Liver (tissue), 3 donors: ENCODE measurements around the gene ATXN7L1.

Experiments used
- ATF3 ChIP-seq: IDR thresholded peaks from 2 replicates; pipeline ENCODE4 v1.6.1; 2016; ENCODE audit warnings: antibody characterized with exemption
- CTCF ChIP-seq: fragments of 150-350 bp; IDR thresholded peaks from 2 replicates; pipeline ENCODE4 v1.5.1; 2017; ENCODE audit warnings: improper control_type of control experiment, low read depth, low read length; ENCODE audit not compliant: missing input control
- EGR1 ChIP-seq, 2 donors: IDR thresholded peaks; 2 replicates each; pipeline ENCODE4 v1.6.1; 2016 to 2018; ENCODE audit warnings: antibody characterized with exemption in 2 of 2, low read depth in 2 of 2
- HNF4G ChIP-seq: IDR thresholded peaks from 2 replicates; pipeline ENCODE4 v1.6.1; 2016; ENCODE audit warnings: antibody characterized with exemption
- JUND ChIP-seq, 2 donors: IDR thresholded peaks; 2 replicates each; pipeline ENCODE4 v1.6.1; 2016; ENCODE audit warnings: antibody characterized with exemption in 2 of 2
- MAX ChIP-seq: IDR thresholded peaks from 2 replicates; pipeline ENCODE4 v1.6.1; 2016; ENCODE audit warnings: antibody characterized with exemption
- NR2F2 ChIP-seq: IDR thresholded peaks from 2 replicates; pipeline ENCODE4 v1.6.1; 2016; ENCODE audit warnings: antibody characterized with exemption
- RAD21 ChIP-seq, 2 donors: IDR thresholded peaks; 2 replicates each; pipeline ENCODE4 v1.6.1; 2016; ENCODE audit warnings: antibody characterized with exemption in 2 of 2, mild to moderate bottlenecking in 2 of 2
- REST ChIP-seq: IDR thresholded peaks from 2 replicates; pipeline ENCODE4 v1.6.1; 2016; ENCODE audit warnings: antibody characterized with exemption, mild to moderate bottlenecking
- SP1 ChIP-seq: IDR thresholded peaks from 2 replicates; pipeline ENCODE4 v1.6.1; 2018; ENCODE audit warnings: antibody characterized with exemption, mild to moderate bottlenecking
- TAF1 ChIP-seq: conservative IDR thresholded peaks from 2 replicates; pipeline ENCODE4 v1.6.1; 2016; ENCODE audit warnings: antibody characterized with exemption, mild to moderate bottlenecking
- TF ChIP-seq, protein P1 (sequence below): IDR thresholded peaks from 2 replicates; pipeline ENCODE4 v1.6.1; 2016; ENCODE audit warnings: antibody characterized with exemption
- donor health status: healthy.
- donor health status: healthy.

- TF ChIP-seq CTCF, result no peak
- no peak for TF ChIP-seq MAX
- no peak for TF ChIP-seq NR2F2
- no peak for TF ChIP-seq SP1
- TF ChIP-seq RAD21 (IDR thresholded peaks at IDR 0.05), result no peak
- TF ChIP-seq ATF3, result no peak
- TF ChIP-seq JUND (IDR thresholded peaks at IDR 0.05), result no peak
- TF ChIP-seq, protein P1, sequence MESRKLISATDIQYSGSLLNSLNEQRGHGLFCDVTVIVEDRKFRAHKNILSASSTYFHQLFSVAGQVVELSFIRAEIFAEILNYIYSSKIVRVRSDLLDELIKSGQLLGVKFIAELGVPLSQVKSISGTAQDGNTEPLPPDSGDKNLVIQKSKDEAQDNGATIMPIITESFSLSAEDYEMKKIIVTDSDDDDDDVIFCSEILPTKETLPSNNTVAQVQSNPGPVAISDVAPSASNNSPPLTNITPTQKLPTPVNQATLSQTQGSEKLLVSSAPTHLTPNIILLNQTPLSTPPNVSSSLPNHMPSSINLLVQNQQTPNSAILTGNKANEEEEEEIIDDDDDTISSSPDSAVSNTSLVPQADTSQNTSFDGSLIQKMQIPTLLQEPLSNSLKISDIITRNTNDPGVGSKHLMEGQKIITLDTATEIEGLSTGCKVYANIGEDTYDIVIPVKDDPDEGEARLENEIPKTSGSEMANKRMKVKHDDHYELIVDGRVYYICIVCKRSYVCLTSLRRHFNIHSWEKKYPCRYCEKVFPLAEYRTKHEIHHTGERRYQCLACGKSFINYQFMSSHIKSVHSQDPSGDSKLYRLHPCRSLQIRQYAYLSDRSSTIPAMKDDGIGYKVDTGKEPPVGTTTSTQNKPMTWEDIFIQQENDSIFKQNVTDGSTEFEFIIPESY, result no peak
- no peak for TF ChIP-seq TAF1
- no peak for TF ChIP-seq REST
- TF ChIP-seq HNF4G, result no peak
- no peak for TF ChIP-seq EGR1 (IDR thresholded peaks at IDR 0.05; ENCODE audit: low read depth in 2 of 2)
Observed at GRCh38 chr7:105742787-105743186, 133.6 kb downstream of the ATXN7L1 start.
